GM18517 (cell line): ENCODE measurements around the gene CINP.
A peak's percentile ranks its signal among the peaks of the same experiment; 100 is the strongest.
"Not testable (repeated sequence)": the region's sequence is repeated elsewhere in the genome, so short reads cannot be mapped to it uniquely, and the experiment has no call there.

Experiments used
- ATAC-seq: cut with Tn5 transposase; IDR thresholded peaks from one replicate; pipeline ENCODE4 v1.9.1; 2021; ENCODE audit warnings: mild to moderate bottlenecking, moderate library complexity; ENCODE audit not compliant: unreplicated experiment

CINP gene

GRCh38 chr14:102321456-102322422 is 41.0 kb downstream of the CINP start:
- no peak for ATAC-seq

- no peak for ATAC-seq
These were observed 41.8 kb downstream of the CINP start for GRCh38 chr14:102320671-102321455.

- ATAC-seq = peak; percentile 26
These were observed 42.5 kb downstream of the CINP start for GRCh38 chr14:102320033-102320660.

- peak; percentile 34 for ATAC-seq
These were observed 43.2 kb downstream of the CINP start, which contains the start of gene ZNF839 for GRCh38 chr14:102319351-102320032. ZNF839 (plus strand) TSS chr14:102319746; CDS start chr14:102319766, 20 bp downstream.

GRCh38 chr14:102318781-102319276 is 43.9 kb downstream of the CINP start:
- no peak for ATAC-seq

- ATAC-seq = no peak
These were observed 45.0 kb downstream of the CINP start for GRCh38 chr14:102317564-102318248.

GRCh38 chr14:102316743-102317563 is 45.7 kb downstream of the CINP start:
- peak; percentile 51 for ATAC-seq

GRCh38 chr14:102316338-102316742 is 46.4 kb downstream of the CINP start:
- no peak for ATAC-seq

- no peak for ATAC-seq
These were observed 47.6 kb downstream of the CINP start for GRCh38 chr14:102315121-102315520.

- peak; percentile 39 for ATAC-seq
These were observed 48.3 kb downstream of the CINP start for GRCh38 chr14:102314242-102315011.

- ATAC-seq = peak; percentile 89
These were observed 57.8 kb downstream of the CINP start, which contains the start of gene MOK for GRCh38 chr14:102304611-102305506. MOK (minus strand) TSS chr14:102305164; CDS start chr14:102304968, 196 bp downstream.

- no peak for ATAC-seq
These were observed 59.0 kb downstream of the CINP start for GRCh38 chr14:102303664-102304063.

- ATAC-seq = not testable (repeated sequence)
These were observed 64.2 kb downstream of the CINP start for GRCh38 chr14:102298303-102299070.
